LNCAP (cell line): ENCODE data around the gene NACC1.

Experiments
- TF ChIP-seq, protein P1 (sequence below): fragments of 450-650 bp; IDR thresholded peaks from 2 replicates; pipeline ENCODE4 v1.5.1; 2017; ENCODE audit warnings: mild to moderate bottlenecking

NACC1 gene

DNA sequence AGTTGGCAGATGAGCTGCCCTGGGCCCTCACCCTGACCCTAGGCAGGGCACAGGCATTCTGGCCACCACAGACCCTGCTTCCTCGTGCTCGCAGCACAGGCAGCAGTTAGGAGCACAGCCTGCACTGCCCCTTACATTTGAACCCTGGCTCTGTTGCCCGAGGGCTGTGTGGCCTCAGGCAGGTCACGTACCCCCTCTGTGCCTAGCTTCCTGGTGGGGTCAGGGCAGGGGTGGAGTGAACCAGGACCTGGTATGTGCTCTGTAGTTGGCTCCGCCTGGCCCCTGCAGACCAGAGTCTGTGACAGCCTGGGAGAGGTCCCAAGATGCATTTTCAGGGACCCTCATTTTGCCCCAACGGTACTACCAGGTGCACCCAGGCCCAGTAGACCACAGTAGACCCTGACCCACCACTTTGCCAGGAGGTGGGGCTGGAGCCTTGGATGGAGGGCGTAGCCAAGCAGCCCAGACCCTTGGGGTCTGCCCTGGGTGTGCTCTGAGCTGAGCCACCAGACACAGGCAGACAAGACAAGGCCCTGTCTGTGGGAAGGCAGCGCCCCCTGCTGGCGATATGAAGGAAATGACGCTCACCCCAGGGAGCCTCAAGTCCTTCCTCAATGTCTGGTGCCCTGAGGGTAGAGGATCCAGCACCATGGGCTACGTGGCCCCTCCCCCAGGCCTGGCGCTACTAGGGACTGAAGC lies 24.5 kb upstream of the NACC1 start:
- TF ChIP-seq, protein P1, sequence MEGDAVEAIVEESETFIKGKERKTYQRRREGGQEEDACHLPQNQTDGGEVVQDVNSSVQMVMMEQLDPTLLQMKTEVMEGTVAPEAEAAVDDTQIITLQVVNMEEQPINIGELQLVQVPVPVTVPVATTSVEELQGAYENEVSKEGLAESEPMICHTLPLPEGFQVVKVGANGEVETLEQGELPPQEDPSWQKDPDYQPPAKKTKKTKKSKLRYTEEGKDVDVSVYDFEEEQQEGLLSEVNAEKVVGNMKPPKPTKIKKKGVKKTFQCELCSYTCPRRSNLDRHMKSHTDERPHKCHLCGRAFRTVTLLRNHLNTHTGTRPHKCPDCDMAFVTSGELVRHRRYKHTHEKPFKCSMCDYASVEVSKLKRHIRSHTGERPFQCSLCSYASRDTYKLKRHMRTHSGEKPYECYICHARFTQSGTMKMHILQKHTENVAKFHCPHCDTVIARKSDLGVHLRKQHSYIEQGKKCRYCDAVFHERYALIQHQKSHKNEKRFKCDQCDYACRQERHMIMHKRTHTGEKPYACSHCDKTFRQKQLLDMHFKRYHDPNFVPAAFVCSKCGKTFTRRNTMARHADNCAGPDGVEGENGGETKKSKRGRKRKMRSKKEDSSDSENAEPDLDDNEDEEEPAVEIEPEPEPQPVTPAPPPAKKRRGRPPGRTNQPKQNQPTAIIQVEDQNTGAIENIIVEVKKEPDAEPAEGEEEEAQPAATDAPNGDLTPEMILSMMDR: peak; percentile 92

DNA sequence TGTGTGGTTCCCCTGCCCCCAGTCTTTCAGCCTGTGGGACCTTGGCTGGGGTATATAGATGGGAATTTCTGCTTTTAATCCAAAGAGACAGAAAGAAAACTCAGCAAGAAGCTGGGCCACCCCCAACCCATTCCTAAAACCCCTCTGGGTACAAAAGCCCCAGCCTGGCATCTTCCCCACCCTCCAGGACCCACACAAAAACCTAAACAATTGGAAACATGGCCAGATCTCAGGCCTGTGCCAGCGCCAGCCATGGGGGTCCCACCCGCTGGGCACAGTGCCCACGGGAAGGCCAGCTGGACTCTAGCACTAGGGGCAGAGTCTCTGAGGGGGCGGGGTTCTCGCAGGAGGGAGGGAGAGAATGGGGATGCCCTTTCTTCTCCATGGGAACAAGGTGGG lies 24.0 kb upstream of the NACC1 start:
- TF ChIP-seq, protein P1: peak; percentile 29

DNA sequence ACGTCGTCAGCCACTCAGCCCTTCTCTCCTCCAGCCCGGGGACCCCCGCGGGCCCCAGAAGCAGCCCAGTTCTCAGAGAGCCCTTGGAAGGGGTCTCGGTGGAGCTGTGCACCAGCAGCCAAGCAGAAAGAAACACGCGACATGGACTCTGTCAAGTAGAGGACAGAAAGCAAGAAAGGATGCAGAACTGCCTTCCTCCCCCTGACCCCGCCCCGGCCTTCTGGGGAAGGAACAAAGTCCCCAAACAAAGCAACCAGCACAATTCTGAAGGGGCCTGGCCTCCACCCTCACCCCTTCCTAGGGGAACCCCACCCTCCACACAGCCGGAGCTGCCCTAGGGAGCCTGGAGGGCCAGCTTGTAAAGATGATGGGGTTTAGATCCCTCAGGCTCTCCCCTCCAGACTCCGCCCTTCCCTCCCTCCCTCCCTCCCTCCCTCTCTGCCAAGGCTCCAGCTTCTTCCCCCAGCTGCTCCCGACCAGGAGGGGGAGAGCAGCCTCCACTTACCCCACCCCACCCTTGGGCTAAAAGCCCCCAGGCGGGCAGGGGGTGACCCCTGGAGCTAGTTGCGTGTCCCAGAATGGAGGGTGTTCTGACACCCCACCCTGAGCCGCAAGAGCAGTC lies 23.2 kb upstream of the NACC1 start:
- TF ChIP-seq, protein P1: no peak

DNA sequence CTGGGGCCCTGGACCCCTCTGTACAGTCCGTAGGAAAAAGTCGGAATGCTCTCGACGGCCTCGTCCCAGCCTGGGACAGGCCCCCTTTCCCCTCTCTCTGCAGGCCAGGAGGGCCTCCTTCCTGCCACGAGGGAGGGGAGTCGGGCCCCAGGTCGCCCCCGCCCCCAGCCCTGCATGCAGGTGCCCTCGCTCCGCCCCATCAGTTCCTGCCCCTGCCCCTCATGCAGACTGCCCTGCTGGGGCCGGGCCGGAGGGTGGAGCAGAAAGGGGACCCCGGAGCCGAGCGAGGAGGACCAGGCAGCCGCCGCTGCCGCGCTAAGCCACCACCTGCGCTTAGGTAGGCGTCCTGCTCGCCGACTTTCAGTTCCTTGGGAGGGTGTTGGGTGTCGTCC lies 22.7 kb upstream of the NACC1 start:
- TF ChIP-seq, protein P1: no peak

DNA sequence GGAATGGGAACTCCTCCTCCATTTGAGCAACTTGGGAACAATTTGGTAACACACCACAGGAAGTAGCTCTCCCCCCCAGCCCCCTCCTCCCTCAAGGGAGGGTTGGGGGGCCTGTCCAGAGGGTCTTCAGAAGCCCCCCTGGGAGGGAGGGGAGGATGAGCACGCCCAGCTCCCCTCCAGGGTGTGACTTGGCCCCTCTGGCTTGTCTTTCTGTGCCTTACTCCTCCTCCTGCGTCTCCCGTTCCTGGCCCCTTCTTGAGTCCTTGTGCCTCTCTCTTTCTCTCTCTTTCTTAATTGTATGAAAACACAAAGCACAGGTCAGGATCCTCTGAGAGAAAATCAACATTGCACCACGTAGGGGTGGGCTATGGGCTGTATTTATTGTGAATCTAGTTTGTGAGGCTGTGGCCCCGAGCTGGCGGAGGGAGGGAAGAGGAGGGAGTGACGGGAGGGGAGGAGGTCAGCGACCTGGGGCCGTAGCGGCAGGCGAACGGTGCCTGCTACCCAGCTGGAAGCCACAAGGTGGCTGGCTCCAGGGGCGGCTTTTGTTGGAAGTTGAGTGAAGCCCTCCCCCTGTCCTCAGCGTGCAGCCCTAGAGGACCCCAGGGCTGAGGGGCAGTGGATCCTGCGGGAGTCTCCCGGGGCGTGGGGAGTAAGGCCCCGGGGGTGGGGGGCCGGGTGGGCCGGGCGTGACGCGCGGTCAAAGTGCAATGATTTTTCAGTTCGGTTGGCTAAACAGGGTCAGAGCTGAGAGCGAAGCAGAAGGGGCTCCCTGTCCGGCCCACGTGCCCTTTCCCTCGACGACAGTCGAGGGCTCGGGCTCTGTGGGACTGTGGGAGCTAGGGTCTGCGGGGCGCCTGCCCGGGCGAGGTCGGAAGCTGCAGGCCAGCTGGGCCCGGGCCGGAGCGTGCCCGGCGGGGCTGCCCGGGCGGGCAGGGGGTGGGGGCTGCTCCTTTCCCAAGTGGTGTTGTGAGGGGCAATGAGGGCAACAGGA lies 21.8 kb upstream of the NACC1 start:
- TF ChIP-seq, protein P1: no peak

DNA sequence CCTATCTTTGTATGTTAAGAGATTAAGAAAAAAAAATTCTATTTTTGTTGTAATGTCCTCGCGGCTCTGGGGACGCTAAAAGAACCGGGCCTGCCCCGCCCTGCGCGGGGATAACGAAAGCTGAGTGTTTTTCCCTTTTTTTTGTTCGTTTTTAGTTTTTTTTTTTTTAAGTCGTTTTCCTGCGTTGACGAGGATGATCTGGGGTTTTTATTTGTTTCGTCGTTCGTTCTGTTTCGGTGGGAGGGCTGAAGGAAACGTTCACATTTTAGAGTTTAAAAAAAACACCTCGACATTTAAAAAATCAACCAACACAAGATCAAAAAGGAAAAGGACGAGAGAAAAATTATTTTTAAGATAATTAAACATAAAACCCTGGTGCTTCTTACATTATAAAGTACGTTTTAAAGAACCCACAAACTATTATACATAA lies 21.0 kb upstream of the NACC1 start:
- TF ChIP-seq, protein P1: no peak

DNA sequence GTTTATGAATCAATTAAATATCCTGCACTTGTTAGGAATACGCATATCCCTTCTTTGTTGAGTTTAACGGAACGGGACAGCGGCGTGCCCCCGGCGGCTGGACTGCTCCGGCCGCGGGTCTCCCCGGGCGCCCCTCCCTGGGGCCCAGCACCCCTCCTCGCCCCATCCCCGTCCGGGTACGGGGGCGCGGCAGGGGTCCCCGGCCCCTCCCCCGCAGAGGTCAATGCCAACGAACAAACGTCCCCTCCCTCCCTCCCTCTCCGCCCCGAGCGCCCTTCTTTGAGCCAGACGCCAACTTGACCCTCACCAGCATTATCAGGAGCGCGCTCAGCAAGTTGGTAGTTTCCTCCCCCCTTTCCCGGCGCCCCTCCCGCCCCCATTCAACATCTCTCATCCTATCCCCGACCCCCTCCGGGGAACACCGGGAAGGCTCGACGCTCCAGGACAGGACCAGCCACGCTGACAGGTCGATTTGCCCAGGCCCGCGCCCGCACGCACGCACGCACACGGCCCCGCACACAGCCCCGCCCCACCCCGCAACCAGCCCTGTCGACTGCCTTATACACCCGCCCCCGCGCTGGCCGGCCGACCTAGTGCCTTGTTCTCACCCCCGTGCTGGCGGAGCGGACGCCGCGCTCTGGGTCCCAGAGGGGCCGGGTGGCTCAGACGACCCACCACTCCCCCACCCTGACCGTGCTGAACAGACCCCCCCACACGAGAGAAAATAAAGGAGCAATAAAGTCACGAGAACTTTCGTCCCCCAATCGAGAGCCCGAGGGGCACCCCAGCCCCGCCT lies 20.4 kb upstream of the NACC1 start:
- TF ChIP-seq, protein P1: no peak
